Vagina (tissue), 2 donors: ENCODE results near the gene ARFIP1.

Experiments
- POLR2A ChIP-seq, 2 donors: fragments of 450-650 bp; IDR thresholded peaks; one replicate each; pipeline ENCODE4 v1.6.1; 2017; ENCODE audit warnings: antibody characterized with exemption in 2 of 2, mild to moderate bottlenecking in 2 of 2, moderate library complexity in 2 of 2
- TF ChIP-seq, protein P1 (sequence below), 3 experiments: fragments of 450-650 bp in 2 of 3; fragments of 200-600 bp in 1 of 3; sonication (generic) in 1 of 3; IDR thresholded peaks; one replicate each; pipeline ENCODE4 v1.5.1; 2017 to 2019; ENCODE audit warnings: antibody characterized with exemption in 3 of 3, mild to moderate bottlenecking in 2 of 3, moderate library complexity in 2 of 3

DNA sequence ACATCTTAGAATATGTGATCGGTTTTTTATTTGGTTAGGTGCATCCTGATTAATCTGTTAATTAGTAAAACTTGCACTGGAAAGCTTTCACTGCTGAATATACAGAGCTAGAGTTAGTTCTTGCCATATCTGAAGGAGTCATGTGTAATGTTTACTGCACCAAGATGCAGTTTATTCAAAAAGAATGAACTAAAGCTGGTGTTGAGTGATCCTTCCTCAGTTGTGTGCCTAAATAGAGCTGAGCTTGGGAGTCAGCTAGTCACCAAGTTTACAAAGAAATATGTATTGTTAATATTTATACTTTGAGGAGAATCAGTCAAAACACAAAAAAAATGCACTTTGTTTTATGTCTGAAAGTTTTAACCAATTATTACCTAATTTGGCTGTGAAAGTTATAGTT is 102.2 kb downstream of the ARFIP1 start:
- TF ChIP-seq, protein P1, sequence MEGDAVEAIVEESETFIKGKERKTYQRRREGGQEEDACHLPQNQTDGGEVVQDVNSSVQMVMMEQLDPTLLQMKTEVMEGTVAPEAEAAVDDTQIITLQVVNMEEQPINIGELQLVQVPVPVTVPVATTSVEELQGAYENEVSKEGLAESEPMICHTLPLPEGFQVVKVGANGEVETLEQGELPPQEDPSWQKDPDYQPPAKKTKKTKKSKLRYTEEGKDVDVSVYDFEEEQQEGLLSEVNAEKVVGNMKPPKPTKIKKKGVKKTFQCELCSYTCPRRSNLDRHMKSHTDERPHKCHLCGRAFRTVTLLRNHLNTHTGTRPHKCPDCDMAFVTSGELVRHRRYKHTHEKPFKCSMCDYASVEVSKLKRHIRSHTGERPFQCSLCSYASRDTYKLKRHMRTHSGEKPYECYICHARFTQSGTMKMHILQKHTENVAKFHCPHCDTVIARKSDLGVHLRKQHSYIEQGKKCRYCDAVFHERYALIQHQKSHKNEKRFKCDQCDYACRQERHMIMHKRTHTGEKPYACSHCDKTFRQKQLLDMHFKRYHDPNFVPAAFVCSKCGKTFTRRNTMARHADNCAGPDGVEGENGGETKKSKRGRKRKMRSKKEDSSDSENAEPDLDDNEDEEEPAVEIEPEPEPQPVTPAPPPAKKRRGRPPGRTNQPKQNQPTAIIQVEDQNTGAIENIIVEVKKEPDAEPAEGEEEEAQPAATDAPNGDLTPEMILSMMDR (IDR thresholded peaks at IDR 0.05) = no peak
- no peak for TF ChIP-seq POLR2A (IDR thresholded peaks at IDR 0.05)
